ENCODE results near the gene DYNLT3. TPM values are rescaled to one million over a fixed set of nuclear protein-coding genes. Genes with fewer than 3 reads are reported as not detected.

DYNLT3 gene
- polyA plus RNA-seq, 1 donor from 2014 or later, result 2.4 TPM

GRCh38 chrX:37895795-37896510, 48.6 kb upstream of the DYNLT3 start:
- TF ChIP-seq MXI1 (conservative IDR thresholded peaks at IDR 0.05; ENCODE audit: poor library complexity, severe bottlenecking), result no peak
- TF ChIP-seq EZH2 (IDR thresholded peaks at IDR 0.05; ENCODE audit: borderline replicate concordance, insufficient read depth, low read length, poor library complexity, severe bottlenecking), result no peak
- TF ChIP-seq EP300 (conservative IDR thresholded peaks at IDR 0.05; ENCODE audit: poor library complexity, severe bottlenecking), result no peak
- TF ChIP-seq POLR2AphosphoS5 (IDR thresholded peaks at IDR 0.05), result no peak
- no peak for TF ChIP-seq SMC3 (conservative IDR thresholded peaks at IDR 0.05; ENCODE audit: poor library complexity)
- no peak for TF ChIP-seq TAF1 (IDR thresholded peaks at IDR 0.05; ENCODE audit: low read depth)
- TF ChIP-seq CTCF (IDR thresholded peaks at IDR 0.05; ENCODE audit: poor library complexity, severe bottlenecking), result no peak
- no peak for TF ChIP-seq RAD21 (conservative IDR thresholded peaks at IDR 0.05)
- no peak for TF ChIP-seq REST (IDR thresholded peaks at IDR 0.05; ENCODE audit: borderline replicate concordance)
- Histone ChIP-seq H3K9me3 (ENCODE audit: low read length) (no peaks in the 10 kb centered on the region), H3K9me2 (ENCODE audit: insufficient read depth, low read length) (no peaks in the 10 kb centered on the region), H3K4me2 (ENCODE audit: low read length) (no peak overlapping the region), H2AFZ (ENCODE audit: low read depth, low read length) (no peak overlapping the region), H3F3A (ENCODE audit: insufficient read depth, low read length, poor library complexity, severe bottlenecking) (no peaks in the 10 kb centered on the region), H4K20me1 (ENCODE audit: insufficient read depth) (no peaks in the 10 kb centered on the region), H3K27ac (ENCODE audit: low read length) (no peak overlapping the region), H3K36me3 (ENCODE audit: insufficient read depth, low read length) (no peaks in the 10 kb centered on the region), H3K79me2 (replicated peaks; ENCODE audit: insufficient read depth, low read length) (no peaks in the 10 kb centered on the region), H3K4me3 (ENCODE audit: low read length) (no peak overlapping the region), H3K27me3 (ENCODE audit: insufficient read depth, low read depth, low read length) (no peaks in the 10 kb centered on the region), H3K9ac (ENCODE audit: low read length) (no peak overlapping the region)

GRCh38 chrX:37894725-37895124, 47.4 kb upstream of the DYNLT3 start:
- H3K9me3 ChIP-seq (ENCODE audit: low read length), result no peaks in the 10 kb centered on the region
- H3K27ac ChIP-seq (ENCODE audit: low read length), result no peak overlapping the region
- no peak for TF ChIP-seq RAD21 (conservative IDR thresholded peaks at IDR 0.05)
- TF ChIP-seq SMC3 (conservative IDR thresholded peaks at IDR 0.05; ENCODE audit: poor library complexity), result no peak
- no peak for TF ChIP-seq MXI1 (conservative IDR thresholded peaks at IDR 0.05; ENCODE audit: poor library complexity, severe bottlenecking)
- no peak for TF ChIP-seq POLR2AphosphoS5 (IDR thresholded peaks at IDR 0.05)
- TF ChIP-seq REST (IDR thresholded peaks at IDR 0.05; ENCODE audit: borderline replicate concordance), result no peak
- TF ChIP-seq EZH2 (IDR thresholded peaks at IDR 0.05; ENCODE audit: borderline replicate concordance, insufficient read depth, low read length, poor library complexity, severe bottlenecking), result no peak
- TF ChIP-seq CTCF (IDR thresholded peaks at IDR 0.05; ENCODE audit: poor library complexity, severe bottlenecking), result no peak
- TF ChIP-seq EP300 (conservative IDR thresholded peaks at IDR 0.05; ENCODE audit: poor library complexity, severe bottlenecking), result no peak
- no peak for TF ChIP-seq TAF1 (IDR thresholded peaks at IDR 0.05; ENCODE audit: low read depth)
- H3K36me3 ChIP-seq (ENCODE audit: insufficient read depth, low read length), result no peaks in the 10 kb centered on the region
- no peak overlapping the region for H3K4me3 ChIP-seq (ENCODE audit: low read length)
- H3K9ac ChIP-seq (ENCODE audit: low read length), result no peak overlapping the region
- no peaks in the 10 kb centered on the region for H3K9me2 ChIP-seq (ENCODE audit: insufficient read depth, low read length)
- H4K20me1 ChIP-seq (ENCODE audit: insufficient read depth), result no peaks in the 10 kb centered on the region
- no peak overlapping the region for H2AFZ ChIP-seq (ENCODE audit: low read depth, low read length)
- no peaks in the 10 kb centered on the region for H3K27me3 ChIP-seq (ENCODE audit: insufficient read depth, low read depth, low read length)
- no peak overlapping the region for H3K4me2 ChIP-seq (ENCODE audit: low read length)
- no peaks in the 10 kb centered on the region for H3F3A ChIP-seq (ENCODE audit: insufficient read depth, low read length, poor library complexity, severe bottlenecking)
- H3K79me2 ChIP-seq (replicated peaks; ENCODE audit: insufficient read depth, low read length), result no peaks in the 10 kb centered on the region

Measured in neural cell (in vitro differentiated cells).